OCI-LY1 (cell line): Measurements from ENCODE around the gene LMBRD1.

ENCODE experiments used
- CTCF ChIP-seq: fragments of 200-600 bp; sonication (generic), shearing (Covaris generic); IDR thresholded peaks from 2 replicates; pipeline ENCODE4 v1.5.1; 2017; ENCODE audit warnings: mild to moderate bottlenecking, antibody characterized with exemption, low read length, moderate library complexity, mixed read lengths
- EZH2 ChIP-seq: fragments of 200-600 bp; sonication (generic), shearing (Covaris generic); IDR thresholded peaks from 2 replicates; pipeline ENCODE4 v1.8.0; 2017; ENCODE audit warnings: borderline replicate concordance, mixed run types, mild to moderate bottlenecking, antibody characterized with exemption, low read length, moderate library complexity, mixed read lengths

DNA sequence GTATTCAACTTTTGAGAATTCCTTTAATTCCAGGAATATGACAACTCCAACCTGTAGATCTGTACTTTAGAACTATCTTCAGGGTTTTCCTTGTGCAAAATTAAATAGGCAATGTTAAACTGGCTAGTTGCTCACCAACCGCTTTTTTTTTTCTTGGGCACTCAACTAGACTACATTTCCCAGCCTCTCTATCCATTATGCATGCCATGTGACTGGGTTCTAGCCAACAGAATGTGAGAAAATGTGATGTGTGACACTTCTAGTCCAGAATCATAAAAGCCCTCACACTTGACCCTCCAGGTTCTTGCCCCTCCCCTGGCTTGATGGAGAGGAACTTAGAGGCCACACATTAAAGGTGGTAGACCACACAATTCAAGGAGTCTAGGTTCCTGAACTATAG lies 166.0 kb downstream of the LMBRD1 start:
- no peak for TF ChIP-seq EZH2
- no peak for TF ChIP-seq CTCF
